Spinal cord (tissue), 10 donors: ENCODE measurements around the gene TLE2. TPM values are rescaled to one million over a fixed set of nuclear protein-coding genes. Genes with fewer than 3 reads are reported as not detected.

Experiments
- DNase-seq, 6 donors: peaks; one replicate each; pipeline versions ENCODE4 v3.0.0 to v3.0.0-alpha.2; 2013 to 2015; ENCODE audit warnings: low spot score in 6 of 6, low read depth in 4 of 6
- H3K27ac ChIP-seq: one replicate; pipeline ENCODE4 v1.5.1; 2013; ENCODE audit warnings: low read depth, low read length, control low read depth
- H3K27me3 ChIP-seq: one replicate; pipeline ENCODE4 v1.6.1; 2013; ENCODE audit warnings: low read length; ENCODE audit not compliant: control insufficient read depth, insufficient read depth
- H3K36me3 ChIP-seq: one replicate; pipeline ENCODE4 v1.6.1; 2013; ENCODE audit warnings: low read length; ENCODE audit not compliant: control insufficient read depth, insufficient read depth
- H3K4me1 ChIP-seq: one replicate; pipeline ENCODE4 v1.6.1; 2013; ENCODE audit warnings: low read length; ENCODE audit not compliant: control insufficient read depth, insufficient read depth
- H3K4me3 ChIP-seq: one replicate; pipeline ENCODE4 v1.5.1; 2013; ENCODE audit warnings: low read depth, low read length, control low read depth
- H3K9me3 ChIP-seq: one replicate; pipeline ENCODE4 v1.6.1; 2013; ENCODE audit warnings: low read length; ENCODE audit not compliant: control insufficient read depth, insufficient read depth
- WGBS: methylation state at CpG from one replicate; pipeline ENCODE4 v1.1.5; 2013; ENCODE audit warnings: missing lambda C conversion rate; ENCODE audit not compliant: insufficient coverage; 5-methylcytosine and 5-hydroxymethylcytosine counted together
- polyA plus RNA-seq, 2 donors: library from polyadenylated mRNA; unstranded; fragments of 120-200 nt; gene quantifications; one replicate each; pipeline ENCODE4 v1.2.1, GENCODE V29; 2013; ENCODE audit not compliant: insufficient read length in 2 of 2
- total RNA-seq, 2 donors: library from RNA; depleted of rRNA in 1 of 2; stranded (reverse); fragments of 120-200 nt in 1 of 2; fragments of >200 nt in 1 of 2; gene quantifications; one replicate each; pipeline versions ENCODE4 v1.2.3 to v1.2.4, GENCODE V29; 2013 to 2014
- donor health status: healthy.

TLE2 gene
- total and polyA plus RNA-seq, 4 donors = 14.9 to 101 (median 52.6) TPM

DNA sequence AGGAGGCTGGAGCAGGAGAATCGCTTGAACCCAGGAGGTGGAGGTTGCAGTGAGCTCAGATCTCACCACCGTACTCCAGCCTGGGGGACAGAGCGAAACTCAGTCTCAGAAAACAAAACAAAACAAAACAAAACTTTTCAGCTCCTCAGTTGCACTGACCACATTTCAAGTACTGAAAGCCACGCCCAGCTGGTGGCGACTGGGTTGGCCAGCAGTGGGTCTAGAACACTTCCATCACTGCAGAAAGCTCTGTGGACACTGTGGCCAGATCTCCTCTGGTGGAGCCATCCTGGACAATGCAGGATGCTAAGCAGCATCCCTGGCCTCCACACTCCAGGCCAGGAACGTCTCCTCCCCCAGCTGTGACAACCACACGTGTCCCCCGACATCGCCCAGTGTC lies 21.1 kb downstream of the TLE2 start:
- H3K4me3 ChIP-seq = no peak overlapping the region
- WGBS = 83% methylated on average over 4 of the region's 9 CpGs
- H3K36me3 ChIP-seq = peaks cover 64% of the 10 kb centered on the region
- no peaks in the 10 kb centered on the region for H3K27me3 ChIP-seq
- H3K4me1 ChIP-seq = peaks cover 9% of the 10 kb centered on the region
- DNase-seq = no peak
- H3K27ac ChIP-seq = no peak overlapping the region
- H3K9me3 ChIP-seq = no peaks in the 10 kb centered on the region

DNA sequence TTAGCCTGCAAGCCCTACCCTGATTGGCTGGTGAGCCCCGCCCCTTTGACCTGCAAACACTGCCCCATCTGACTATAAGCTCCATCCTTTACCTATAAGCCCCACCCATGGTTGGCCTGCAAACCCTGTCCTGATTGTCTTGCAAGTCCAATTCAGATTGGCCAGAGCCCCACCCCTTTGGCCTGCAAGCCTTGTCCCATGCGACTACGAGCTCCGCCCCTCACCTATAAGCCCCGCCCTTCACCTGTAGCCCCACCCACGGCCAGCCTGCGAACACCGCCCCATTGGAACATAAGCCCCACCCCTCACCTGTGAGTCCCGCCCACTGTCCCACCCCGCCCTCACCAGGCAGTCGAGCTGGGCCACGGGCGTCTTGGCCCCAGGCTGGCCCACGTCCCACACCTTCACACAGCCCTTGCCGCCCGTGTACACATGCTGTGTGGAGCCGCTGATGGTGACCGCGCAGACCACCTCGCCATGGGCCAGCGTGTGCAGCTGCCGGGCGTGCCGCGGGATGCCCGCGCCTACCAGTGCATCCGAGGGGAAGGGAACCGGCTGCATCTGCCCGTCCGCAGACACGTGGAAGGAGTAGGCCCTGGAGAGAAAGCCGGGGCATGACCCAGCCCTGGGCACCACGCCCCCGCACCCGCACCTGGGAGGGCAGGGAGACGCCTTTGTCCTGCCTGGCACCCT lies 22.9 kb downstream of the TLE2 start:
- no peaks in the 10 kb centered on the region for H3K27me3 ChIP-seq
- peaks cover 6% of the 10 kb centered on the region for H3K4me1 ChIP-seq
- peaks cover 67% of the 10 kb centered on the region for H3K36me3 ChIP-seq
- no peak overlapping the region for H3K27ac ChIP-seq
- WGBS = 40% methylated on average over 37 of the region's 37 CpGs
- DNase-seq = no peak
- no peak overlapping the region for H3K4me3 ChIP-seq
- H3K9me3 ChIP-seq = no peaks in the 10 kb centered on the region

DNA sequence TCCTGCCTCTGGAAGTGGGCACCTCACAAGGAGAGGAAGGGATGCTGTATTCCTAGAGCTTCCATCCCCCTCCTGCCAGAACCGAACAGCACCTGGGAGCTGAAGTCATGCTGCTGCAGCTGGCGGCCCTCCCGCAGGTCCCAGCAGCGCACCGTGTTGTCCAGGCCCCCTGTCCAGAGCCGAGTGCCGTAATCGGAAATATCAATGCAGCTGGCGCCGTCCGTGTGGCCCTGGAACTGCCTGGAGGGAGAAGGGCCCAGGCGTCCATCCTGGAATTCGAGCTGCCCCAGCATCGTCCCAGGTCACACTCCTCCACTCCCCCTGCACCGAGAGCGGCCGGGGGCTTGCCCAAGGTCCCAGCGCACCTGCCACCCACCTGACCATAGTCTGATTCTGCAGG lies 23.7 kb downstream of the TLE2 start:
- DNase-seq = no peak
- no peaks in the 10 kb centered on the region for H3K27me3 ChIP-seq
- peaks cover 66% of the 10 kb centered on the region for H3K36me3 ChIP-seq
- no peak overlapping the region for H3K27ac ChIP-seq
- 71% methylated on average over 17 of the region's 18 CpGs for WGBS
- no peak overlapping the region for H3K4me3 ChIP-seq
- peaks cover 6% of the 10 kb centered on the region for H3K4me1 ChIP-seq
- no peaks in the 10 kb centered on the region for H3K9me3 ChIP-seq

DNA sequence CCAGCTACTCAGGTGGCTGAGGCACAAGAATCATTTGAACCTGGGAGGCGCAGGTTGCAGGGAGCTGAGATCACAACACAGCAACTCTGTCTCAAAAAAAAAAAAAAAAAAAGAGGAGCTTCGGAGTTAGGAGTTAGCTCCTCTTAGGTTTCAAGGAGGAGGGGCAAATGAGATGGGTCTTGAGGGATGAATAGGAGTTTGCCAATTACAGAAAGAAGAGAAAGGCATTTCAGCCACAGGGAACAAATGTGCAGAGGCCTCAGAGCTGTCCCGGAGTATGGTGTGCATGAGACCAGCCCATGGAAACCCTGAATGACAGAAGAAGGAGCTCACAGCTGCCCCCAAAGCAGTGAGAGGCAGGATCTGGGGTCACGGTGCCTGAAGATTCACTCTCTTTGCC lies 24.6 kb downstream of the TLE2 start:
- Histone ChIP-seq H3K27ac (no peak overlapping the region), H3K27me3 (no peaks in the 10 kb centered on the region), H3K9me3 (no peaks in the 10 kb centered on the region), H3K36me3 (peaks cover 65% of the 10 kb centered on the region), H3K4me3 (no peak overlapping the region), H3K4me1 (peaks cover 6% of the 10 kb centered on the region)
- 90% methylated on average over 2 of the region's 4 CpGs for WGBS
- no peak for DNase-seq

DNA sequence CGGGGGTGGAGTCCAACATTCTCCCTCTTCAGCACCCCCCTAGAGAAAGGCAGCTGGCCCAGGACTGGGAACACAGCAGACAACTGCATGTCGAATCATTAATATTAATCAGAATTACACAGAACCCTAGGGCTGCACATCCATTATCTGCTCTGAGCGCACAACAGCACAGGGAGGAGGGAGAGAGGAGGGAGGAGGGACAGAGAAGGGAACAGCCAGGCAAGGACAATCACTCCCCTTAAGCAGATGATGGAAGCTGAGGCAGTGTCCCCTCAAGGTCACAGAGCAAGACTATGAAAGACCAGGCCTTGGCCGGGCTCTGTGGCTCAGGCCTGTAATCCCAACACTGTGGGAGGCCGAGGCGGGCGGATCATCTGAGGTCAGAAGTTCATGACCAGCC lies 26.0 kb downstream of the TLE2 start:
- DNase-seq = peak in 2 of 6 donors; percentile 48 to 51
- no peak overlapping the region for H3K27ac ChIP-seq
- no peaks in the 10 kb centered on the region for H3K27me3 ChIP-seq
- H3K9me3 ChIP-seq = no peaks in the 10 kb centered on the region
- H3K36me3 ChIP-seq = peaks cover 63% of the 10 kb centered on the region
- H3K4me1 ChIP-seq = peaks cover 6% of the 10 kb centered on the region
- WGBS = 48% methylated on average over 4 of the region's 7 CpGs
- H3K4me3 ChIP-seq = no peak overlapping the region

DNA sequence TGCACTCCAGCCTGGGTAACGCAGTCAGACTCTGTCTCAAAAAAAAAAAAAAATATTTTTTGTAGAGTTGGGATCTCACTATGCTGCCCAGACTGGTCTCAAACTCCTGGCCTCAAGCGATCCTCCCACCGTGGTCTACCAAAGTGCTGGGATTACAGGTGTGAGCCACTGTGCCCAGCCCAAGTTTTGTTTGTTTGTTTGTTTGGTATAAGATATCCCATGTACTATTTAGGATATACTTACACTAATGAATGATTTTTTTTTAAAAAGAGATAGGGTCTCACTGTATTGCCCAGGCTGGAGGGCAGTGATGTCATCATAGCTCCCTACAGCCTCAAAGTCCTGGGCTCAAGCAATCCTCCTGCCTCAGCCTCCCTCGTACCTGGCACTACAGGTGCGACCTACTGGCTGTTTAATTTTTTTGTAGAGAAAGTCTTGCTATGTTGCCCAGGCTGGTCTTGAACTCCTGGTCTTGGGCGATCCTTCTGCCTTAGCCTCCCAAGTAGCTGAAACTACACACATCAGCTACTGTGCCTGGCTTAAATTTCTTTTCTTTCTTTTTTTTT lies 27.8 kb downstream of the TLE2 start:
- no peak overlapping the region for H3K4me3 ChIP-seq
- peaks cover 6% of the 10 kb centered on the region for H3K4me1 ChIP-seq
- H3K27ac ChIP-seq = no peak overlapping the region
- H3K36me3 ChIP-seq = peaks cover 55% of the 10 kb centered on the region
- H3K27me3 ChIP-seq = no peaks in the 10 kb centered on the region
- no peaks in the 10 kb centered on the region for H3K9me3 ChIP-seq
- no peak for DNase-seq
- WGBS = 75% methylated on average over 1 of the region's 6 CpGs

DNA sequence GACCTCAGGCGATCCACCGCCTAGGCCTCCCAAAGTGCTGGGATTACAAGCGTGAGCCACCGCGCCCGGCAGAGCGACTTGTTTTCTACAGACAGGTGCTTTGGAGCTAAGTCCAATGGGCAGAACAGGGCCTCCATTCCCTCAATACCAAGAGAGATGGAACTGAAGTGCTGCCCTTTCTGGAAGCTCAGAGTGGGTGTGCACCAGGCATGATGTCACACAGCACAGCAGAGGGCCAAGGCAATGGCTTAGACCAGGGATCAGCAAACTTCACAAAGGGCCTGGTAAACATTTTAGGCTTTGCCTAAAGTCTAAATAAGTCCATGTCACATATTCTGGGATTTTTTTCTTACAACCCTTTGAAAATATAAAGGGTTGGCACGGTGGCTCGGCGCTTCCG lies 30.4 kb downstream of the TLE2 start:
- H3K27me3 ChIP-seq = no peaks in the 10 kb centered on the region
- no peak for DNase-seq
- peaks cover 6% of the 10 kb centered on the region for H3K4me1 ChIP-seq
- WGBS = 98% methylated on average over 7 of the region's 11 CpGs
- no peaks in the 10 kb centered on the region for H3K9me3 ChIP-seq
- H3K27ac ChIP-seq = no peak overlapping the region
- no peak overlapping the region for H3K4me3 ChIP-seq
- H3K36me3 ChIP-seq = peaks cover 38% of the 10 kb centered on the region

DNA sequence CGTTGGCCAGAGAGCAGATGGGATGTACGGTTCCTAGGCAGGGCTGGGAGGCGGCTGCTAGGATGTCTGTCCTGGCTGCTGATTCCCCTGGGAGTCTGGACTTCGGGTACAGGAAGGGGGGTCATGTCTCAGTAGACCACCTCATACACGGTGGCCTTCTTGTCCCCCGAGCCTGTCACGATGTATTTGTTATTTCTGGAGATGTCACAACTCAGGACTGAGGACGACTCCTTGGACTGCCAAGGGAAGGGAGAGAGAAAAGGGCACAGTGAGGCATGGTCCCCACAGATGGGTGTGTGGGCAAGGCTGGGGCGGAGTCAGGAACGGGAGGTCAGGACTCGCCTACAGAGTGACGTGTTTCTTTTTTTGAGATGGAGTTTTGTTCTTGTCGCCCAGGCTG lies 31.4 kb downstream of the TLE2 start:
- no peaks in the 10 kb centered on the region for H3K4me1 ChIP-seq
- no peak overlapping the region for H3K27ac ChIP-seq
- DNase-seq = no peak
- H3K27me3 ChIP-seq = peaks cover 5% of the 10 kb centered on the region
- 64% methylated on average over 11 of the region's 13 CpGs for WGBS
- H3K4me3 ChIP-seq = no peak overlapping the region
- peaks cover 32% of the 10 kb centered on the region for H3K36me3 ChIP-seq
- H3K9me3 ChIP-seq = no peaks in the 10 kb centered on the region

DNA sequence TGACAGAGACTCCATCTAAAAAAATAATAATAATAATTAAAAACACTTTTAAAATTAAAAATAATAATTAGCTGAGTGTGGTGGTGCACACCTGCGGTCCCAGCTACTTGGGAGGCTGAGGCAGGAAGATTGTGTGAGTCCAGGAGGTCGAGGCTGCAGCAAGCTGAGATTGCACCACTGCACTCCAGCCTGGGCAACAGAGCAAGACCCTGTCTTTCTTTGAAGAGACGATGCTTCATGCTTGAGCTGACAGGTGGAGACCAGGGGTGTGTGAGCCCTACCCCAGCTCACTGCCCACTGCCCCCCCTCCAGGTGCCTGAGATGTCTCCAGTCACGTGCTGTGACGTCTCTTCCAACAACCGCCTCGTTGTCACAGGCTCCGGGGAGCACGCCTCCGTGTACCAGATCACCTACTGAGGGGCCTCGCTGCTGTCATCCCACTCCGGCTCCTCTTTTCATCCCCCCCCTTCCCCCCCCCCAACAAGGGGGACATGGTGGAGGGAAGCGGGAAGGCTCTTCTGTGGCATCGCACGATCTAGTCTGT lies 34.4 kb downstream of the TLE2 start:
- H3K36me3 ChIP-seq = peaks cover 17% of the 10 kb centered on the region
- WGBS = 75% methylated on average over 5 of the region's 15 CpGs
- H3K27ac ChIP-seq = no peak overlapping the region
- no peaks in the 10 kb centered on the region for H3K4me1 ChIP-seq
- H3K4me3 ChIP-seq = no peak overlapping the region
- no peak for DNase-seq
- no peaks in the 10 kb centered on the region for H3K9me3 ChIP-seq
- peaks cover 5% of the 10 kb centered on the region for H3K27me3 ChIP-seq

DNA sequence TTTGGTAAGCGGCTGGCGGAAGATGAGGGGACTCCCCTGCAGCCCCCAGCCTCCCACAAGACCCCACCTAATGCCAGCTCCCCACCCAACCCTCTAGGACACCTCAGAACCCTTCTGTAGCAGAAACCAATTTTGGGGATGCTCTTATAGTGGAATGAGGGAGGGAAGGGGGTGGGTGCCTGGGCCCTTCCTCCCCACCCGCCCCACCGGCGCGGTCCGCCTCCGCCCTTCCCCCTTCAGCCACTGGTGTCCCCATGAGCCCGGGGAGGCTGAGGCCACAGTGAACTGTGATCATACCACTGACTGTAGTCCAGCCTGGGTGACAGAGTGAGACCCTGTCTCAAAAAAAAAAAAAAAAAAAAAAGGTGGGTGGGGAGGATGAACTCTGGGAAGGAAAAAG lies 35.5 kb downstream of the TLE2 start:
- H3K4me1 ChIP-seq = no peaks in the 10 kb centered on the region
- no peaks in the 10 kb centered on the region for H3K9me3 ChIP-seq
- no peak for DNase-seq
- no peak overlapping the region for H3K27ac ChIP-seq
- H3K27me3 ChIP-seq = peaks cover 5% of the 10 kb centered on the region
- peaks cover 14% of the 10 kb centered on the region for H3K36me3 ChIP-seq
- 80% methylated on average over 2 of the region's 9 CpGs for WGBS
- no peak overlapping the region for H3K4me3 ChIP-seq
